Measurements from ENCODE around the gene KCNK5.

- TF ChIP-seq CTCF (IDR thresholded peaks at IDR 0.05; ENCODE audit: low read depth, low read length, missing input control) (no peak), MAX (IDR thresholded peaks at IDR 0.05) (no peak)
These were observed 47.2 kb upstream of the KCNK5 start for GRCh38 chr6:39276379-39276995.
